ENCODE results near the gene DTNA. TPM values are rescaled to one million over a fixed set of nuclear protein-coding genes. Genes with fewer than 3 reads are reported as not detected.

DTNA gene
- total RNA-seq, 1 donor from 2014 or later = 55.7 TPM

DNA sequence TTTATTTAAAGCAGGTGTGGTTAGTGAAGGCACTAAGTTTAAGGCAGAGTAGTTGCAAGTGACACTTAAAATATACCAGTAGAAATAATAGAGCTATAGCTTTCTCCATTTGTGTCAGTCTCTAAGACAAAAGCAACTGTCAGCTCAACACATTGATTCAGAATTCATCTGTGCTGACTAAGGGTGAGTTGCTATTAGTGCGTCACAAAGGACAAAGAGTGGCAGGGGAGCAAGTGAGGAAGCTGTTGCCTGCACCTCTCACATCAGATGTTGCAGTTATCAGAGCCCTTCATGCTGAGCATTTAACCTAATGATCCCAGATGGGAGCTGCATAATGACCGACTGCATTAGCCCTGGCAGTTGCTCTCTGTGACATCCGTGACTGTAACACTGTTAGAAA lies 138.6 kb downstream of the DTNA start:
- DNase-seq (ENCODE audit: low spot score) = no peak

DNA sequence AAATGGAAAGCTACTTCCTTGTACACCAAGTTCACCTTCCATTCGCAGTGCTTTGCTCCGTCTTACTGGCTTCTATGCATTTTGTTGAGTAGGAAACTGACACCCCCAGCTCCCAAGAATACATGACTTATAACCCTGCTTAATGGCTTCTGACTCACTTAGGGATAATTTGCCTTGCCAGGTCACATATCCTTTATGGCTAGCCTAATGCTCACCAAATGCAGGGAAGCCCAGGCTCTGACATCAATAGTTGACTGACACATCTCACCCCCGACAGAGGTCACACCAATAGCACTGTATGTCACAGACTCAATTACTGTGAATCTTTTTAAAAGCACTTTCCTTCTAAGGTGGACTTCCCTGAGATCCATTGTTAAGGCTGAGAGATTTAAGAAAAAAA lies 147.2 kb downstream of the DTNA start:
- DNase-seq (ENCODE audit: low spot score) = no peak

DNA sequence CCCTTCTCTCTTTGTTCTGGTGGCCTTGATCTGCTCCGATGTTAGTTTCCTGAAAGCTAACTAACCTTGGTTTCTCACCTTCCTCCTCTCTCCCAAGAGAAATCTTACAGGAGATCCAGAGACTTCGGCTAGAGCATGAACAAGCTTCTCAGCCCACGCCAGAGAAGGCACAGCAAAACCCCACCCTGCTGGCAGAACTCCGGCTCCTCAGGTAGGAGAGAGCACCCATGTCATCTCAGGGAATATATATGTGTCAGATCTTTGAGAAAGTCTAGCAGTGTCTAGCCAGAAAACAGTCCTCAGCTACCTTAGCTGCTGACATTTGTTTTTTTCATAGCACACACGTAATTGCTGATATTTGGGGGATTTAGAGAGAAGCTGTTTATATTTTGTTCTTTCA lies 148.1 kb downstream of the DTNA start:
- DNase-seq (ENCODE audit: low spot score) = no peak

DNA sequence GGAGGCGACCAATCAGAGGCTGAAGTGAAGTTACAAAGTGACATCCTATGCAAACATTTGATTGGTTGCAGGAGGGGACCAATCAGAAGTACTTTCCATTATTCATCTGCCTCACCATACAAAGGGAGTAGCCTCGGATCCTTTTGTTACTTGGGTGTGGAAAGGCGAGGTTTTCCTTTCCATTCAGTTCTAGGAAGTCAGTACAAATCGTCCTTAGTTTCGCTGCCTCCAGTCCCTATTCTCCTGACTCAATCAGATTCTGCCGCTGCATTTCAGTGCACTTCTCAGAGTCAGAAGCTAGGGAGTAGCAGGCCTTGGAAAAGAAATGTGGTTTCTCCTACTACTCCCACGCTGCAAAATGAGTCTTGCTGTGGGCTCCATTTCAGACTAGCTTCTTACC lies 149.4 kb downstream of the DTNA start:
- DNase-seq (ENCODE audit: low spot score) = no peak

DNA sequence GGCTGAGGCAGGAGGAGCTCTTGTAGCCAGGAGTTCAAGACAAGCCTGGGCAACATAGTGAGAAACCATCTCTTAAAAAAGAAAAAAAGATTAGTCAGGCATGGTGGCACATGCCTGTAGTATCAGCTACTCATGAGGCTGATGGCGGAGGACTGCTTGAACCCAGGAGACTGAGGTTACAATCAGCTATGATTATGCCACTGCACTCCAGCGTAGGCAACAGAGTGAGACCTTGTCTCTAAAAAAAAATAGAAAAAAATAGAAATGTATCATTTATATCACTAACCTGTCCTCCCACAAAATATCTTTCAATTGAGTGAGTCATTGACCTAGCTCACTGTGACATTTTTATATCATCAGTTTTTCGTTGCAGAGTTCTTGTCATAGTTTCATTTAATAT lies 152.5 kb downstream of the DTNA start:
- no peak for DNase-seq (ENCODE audit: low spot score)

DNA sequence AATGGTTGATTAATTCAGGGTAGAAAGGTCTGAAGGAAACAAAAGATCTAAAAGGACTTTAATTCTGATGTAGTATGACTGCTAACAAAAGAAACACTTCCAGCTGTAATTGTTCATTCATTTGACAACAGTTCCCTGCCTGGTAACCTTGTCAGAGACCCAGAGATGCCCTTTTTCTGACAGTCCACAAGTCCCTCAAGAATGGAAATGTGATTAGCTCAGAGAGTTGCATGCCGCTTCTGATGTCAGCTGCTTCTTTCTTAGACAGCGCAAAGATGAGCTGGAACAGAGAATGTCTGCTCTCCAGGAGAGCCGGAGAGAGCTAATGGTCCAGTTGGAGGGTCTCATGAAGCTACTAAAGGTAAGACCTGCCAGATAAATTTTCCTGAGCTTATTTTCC lies 153.6 kb downstream of the DTNA start:
- DNase-seq (ENCODE audit: low spot score) = no peak

DNA sequence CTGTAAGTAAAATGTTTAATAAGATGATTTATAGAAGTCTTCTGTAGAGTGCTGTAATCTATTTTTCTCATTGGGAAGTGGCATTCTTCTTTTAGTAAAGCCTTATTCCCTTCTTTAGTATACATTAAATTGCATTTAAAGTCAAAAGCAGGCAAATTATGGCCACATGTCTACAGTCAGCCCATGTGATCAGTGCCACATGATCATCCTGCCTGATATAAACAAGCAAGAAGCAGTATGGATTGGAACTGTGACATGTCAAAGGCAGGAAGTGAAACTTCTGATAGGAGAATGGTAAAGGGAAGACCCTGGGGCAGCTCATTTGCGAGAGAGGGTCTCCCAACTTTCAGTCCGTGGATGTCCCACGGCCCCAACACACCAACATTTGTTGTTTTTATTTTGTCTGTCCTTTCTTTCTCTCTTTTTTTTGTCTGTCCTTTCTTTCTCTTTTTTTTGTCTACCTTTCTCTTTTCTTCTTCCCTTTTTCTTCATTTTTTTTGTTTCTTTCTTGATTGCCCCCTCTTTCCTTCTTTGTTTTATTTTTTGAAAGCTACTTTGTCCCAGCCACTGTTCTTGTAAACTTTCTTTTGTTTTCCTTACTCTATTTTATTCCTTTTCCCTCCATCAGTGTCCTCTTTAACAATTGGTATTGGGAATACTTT lies 154.9 kb downstream of the DTNA start:
- DNase-seq (ENCODE audit: low spot score) = no peak

DNA sequence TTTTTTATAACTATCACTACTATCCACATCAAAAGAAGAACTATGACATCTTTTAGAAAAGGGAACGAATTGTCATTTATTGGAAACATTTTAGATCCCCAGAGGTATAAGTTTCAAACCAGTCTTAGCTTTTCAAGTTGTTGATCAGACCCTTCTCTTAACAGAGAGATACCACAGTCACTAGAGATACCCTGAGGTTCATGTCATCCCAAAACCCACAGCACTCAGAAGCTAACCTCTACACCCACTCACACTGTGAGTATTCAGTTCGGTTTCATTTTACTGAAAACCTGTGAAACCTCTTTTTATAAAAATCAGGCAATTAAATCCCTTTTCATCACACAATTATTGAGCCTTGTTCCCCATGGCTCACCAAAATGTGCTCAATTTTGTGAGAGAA lies 156.2 kb downstream of the DTNA start:
- DNase-seq (ENCODE audit: low spot score) = no peak

DNA sequence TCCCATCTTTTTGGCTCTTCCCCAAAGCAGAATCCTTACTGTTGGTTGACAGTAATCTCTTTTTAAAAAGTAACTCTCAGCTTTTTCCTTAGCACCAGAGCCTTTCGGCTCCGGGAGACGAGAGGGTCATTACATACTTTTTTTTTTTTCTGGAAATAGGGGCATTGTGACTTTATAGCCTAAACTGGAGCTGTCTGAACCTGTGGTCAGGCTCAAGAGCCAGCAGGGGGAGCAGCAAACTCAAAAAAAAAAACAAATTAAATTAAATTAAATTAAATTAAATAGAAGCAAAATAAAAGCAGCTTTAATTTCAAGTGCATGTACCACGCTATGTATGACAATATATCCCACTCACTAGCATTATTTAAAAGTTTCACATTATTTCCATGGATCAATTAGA lies 156.6 kb downstream of the DTNA start:
- DNase-seq (ENCODE audit: low spot score) = no peak

DNA sequence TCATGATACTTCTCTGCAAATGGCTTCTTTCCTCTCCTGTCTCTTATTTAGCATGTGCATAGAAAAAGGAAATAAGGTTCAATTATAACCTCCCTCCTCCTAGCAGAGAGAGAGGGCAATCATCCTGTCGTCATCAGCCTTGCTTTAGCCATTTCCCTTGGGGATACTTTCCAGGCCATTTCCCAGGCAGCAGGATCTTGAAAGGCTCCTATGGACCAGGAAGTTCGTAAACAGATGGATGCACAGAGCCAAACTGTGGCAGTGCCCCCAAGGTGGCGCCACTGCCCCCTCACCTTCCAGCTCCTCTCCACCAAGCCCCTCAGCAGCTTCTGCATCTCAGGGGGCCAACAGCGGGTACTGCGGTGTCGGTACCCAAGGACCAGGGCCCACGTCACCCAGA lies 157.4 kb downstream of the DTNA start:
- DNase-seq (ENCODE audit: low spot score) = no peak

DNA sequence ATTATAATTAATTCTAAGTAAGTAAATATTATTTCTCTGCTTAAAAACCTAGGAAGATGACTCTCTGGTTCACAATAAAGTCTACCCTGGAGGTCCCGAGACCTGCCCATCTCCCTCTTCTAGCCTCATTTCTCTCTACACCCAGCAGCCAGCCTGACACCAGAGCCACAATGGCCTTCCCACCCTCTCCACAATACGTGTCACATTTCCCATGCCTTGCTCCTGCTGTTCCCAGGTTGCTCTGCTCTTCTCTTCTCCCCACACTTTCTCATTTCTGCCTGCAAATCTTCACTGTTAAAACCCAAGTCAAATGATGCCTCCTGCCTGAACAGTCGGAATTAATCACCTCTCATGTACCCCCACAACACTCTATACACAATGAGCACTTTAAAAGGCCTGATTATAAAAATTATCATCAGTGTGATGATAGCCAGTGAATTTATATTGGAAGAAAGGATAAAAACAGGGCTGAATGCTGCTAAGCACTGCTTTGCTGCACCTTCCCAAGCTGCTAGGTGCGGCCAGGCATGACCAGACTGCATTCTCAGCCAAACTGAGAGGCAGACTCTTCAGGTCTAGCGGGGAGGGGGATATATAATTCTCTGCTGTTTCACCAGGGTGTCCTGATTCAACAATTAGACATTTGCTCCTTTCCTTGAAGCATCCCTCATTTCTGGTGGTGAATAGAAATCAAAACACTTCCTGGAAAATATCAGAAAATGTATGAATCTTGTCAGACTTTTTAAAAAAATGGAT lies 160.6 kb downstream of the DTNA start:
- no peak for DNase-seq (ENCODE audit: low spot score)

DNA sequence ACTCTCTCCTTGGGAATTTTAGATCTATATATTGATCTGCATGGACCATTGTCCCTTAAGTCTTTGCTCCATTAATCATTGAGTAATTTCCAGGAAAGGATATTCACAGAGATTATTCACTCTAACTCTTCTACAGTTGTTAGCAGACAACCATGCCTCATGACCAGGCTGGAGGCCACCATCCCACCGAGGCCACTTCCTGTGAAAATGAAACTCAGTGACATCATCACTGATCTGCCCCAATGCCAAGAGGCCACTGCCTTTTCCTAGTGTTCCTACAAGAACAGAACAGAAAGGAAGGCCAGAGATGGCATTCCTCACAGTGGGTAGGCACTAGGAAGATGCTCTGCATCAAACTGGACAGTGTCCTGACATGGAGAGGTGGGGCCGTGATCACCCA lies 161.3 kb downstream of the DTNA start:
- DNase-seq (ENCODE audit: low spot score) = no peak

DNA sequence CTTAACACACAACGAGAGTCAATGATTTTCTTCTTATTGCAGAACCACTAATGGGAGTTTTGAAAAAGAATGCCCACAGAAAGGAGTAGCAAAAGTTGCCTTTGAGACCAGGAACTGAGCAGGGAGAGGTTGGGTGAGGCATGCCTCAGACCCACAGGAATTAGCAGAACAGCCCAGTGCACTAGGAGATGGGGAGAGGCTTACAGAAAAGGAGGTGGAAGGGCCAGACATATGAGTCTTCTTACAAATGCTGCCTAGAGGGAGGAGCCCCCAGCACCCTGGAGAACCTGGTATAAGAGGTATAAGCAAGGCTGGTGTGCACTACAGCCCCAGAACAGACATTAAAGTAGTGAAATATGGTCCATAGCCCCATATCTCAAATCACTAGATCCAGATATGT lies 162.0 kb downstream of the DTNA start:
- DNase-seq (ENCODE audit: low spot score) = no peak

DNA sequence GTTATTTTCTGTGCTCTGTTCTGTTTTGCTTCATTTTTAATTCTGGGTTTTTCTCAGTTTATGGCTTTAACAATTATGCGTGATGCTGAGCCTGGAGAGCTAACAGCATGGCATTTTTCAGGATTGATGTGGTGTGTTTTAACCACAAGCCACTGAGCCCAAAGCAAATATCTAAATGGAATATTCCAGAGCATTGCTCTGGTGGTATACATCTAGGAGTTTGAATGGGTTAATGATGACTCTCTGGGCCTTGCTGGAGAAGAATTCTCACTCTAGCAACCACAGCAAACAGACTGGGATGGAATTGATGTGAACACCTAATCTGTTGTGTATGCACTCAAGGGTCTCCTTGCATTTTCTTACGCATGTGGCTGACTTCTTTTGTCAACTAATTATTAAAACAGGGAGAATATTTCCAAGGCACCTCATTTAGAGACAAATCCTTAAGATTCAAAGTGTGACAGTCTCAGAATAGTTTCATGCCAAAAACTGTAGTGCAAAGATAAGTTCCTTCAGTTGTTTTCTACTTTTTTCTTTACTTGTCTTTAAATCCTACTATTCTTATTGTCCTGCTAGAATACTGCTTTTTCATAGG lies 164.0 kb downstream of the DTNA start:
- DNase-seq (ENCODE audit: low spot score) = no peak

DNA sequence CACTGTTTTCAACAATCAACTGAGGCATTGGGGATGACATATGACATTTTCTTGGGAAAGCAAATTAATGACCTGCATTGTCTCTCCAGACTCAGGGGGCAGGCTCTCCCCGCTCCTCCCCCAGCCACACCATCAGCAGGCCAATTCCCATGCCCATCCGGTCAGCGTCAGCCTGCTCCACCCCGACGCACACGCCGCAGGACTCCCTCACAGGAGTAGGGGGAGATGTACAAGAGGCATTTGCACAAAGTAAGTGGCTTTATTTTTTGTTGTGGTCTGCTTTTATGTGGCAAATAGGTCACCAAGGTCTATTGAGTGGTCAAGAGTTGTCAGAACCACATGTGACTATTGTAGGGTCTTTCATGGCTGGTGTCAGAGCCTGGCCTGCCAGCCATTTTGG lies 165.1 kb downstream of the DTNA start:
- DNase-seq (ENCODE audit: low spot score) = no peak

DNA sequence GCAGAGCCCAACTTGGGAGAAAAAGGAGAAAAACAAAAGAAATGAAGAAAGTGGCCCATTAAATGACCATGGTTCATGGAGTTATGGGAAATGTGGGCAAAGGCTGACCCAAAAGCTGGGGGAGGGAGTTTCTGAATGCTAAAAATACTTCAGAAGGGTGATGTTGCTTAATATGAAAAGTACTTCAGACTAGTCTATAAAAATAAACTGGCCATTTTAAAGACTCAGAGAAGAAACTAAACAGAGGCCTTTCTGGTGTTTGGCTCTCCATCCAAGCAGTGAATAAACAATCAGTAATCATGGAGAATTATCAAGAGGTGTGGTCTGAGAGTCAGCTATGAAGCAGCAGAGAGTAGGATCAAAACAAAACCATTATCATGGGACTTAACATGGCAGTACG lies 170.3 kb downstream of the DTNA start:
- no peak for DNase-seq (ENCODE audit: low spot score)

DNA sequence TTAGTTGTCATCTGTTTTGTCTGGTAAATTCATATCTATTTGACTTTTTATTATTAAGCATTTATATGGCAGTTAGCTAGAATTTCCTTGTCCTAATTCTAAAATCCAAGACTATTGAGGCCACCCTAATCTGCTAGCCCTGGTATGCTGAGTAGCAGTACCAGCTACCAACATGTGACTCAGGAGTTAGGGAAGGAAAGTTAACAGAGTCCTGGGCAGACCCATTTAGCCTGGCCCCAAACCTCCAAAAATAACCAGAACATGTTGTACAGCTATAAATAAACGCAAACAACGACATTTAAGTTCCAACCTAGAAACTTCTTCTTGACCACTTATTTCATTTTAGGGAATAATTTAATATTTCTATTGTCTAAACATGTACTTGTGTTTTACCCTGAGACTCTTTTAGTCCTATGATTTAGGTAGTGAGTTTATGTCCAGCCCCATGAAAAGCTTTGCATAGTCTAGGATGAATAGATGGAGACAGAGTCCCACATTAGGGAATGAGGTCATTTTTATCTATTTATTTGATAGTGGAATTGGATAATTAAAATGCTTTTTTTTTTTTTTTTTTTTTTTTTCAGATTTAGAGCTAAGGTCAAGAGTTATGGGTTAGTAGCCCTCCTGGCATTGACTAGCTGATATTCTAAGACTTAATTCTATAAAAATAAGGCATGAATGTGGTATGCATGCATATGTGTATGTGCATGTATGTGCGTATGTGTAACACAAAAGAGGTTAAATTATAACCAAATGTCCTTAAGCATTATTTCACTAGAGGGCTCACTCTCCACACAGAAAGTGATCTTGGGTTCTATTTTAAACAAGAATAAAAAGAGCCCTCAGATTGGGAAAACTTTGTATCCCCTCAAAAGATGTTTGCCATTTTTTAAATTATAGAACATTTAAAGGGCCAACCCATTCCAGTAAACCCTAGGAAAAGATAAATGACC lies 171.1 kb downstream of the DTNA start:
- DNase-seq (ENCODE audit: low spot score) = no peak

DNA sequence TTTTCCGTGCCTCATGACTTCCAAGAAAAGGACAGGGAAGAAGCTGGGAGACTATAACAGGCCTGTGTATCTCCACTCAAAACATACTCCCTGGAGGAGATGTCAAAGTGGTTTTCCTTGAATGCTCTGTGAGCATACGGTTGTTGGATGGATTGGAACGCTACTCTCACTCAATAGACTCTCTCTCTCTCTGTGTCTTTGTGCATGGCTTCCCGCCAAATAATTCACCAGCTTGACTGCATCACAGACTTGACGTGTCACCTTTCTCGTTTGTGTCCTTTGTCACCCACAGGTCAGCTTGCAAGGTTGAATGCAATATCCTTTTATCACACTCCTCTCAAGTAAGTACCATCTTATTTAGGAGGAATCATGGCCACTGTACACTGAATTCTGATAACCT lies 174.3 kb downstream of the DTNA start:
- DNase-seq (ENCODE audit: low spot score) = no peak

DNA sequence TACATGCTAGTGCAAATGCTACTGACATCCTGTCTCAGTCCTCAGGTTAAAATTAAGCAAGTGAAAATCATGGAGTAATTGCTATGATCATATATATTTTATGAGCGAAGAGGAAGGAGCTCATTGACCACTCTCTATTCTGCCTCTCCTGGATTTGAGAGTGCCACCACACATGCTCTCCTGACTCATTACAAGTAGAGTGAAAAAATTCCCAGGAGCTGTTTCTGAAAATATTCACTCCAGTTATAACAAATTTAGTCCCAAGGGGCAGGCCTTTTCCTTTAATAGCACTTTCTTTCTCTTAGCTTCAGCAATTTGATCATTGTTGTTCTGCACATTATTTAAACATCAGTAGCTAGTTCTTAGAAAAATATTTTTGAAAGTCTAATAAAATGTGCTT lies 176.1 kb downstream of the DTNA start:
- DNase-seq (ENCODE audit: low spot score) = no peak

DNA sequence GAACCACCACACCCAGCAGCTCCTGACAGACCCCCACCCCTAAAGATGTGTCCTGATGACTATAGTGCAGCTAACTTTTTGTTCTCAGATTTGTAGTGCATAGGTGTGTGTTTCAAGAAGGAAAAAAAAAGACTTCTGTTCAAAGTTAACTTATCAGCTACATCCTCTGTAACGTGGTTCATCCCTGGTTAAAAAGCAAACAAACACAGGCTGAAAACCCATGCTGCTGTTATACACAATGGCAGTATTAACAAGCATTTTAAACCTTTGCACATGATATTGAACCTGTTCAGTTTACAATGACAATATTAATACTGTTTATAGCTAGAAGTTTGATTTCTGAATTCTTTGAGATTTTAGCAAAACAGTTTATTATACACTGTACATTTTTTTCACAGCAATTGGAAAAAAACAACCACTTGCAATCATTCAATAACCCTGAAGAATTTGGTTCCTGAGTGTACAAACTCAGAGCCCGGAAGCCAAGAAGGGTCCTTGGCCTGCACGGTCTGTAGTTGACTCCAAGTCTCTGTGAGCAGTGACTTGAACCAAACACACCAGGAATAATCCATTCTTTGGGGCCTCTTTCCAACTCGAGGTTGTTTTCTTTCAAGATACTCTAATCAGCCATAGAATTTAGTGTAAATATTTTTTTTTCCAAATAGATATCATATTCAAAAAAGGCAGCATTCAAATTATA lies 177.9 kb downstream of the DTNA start:
- DNase-seq (ENCODE audit: low spot score) = no peak

DNA sequence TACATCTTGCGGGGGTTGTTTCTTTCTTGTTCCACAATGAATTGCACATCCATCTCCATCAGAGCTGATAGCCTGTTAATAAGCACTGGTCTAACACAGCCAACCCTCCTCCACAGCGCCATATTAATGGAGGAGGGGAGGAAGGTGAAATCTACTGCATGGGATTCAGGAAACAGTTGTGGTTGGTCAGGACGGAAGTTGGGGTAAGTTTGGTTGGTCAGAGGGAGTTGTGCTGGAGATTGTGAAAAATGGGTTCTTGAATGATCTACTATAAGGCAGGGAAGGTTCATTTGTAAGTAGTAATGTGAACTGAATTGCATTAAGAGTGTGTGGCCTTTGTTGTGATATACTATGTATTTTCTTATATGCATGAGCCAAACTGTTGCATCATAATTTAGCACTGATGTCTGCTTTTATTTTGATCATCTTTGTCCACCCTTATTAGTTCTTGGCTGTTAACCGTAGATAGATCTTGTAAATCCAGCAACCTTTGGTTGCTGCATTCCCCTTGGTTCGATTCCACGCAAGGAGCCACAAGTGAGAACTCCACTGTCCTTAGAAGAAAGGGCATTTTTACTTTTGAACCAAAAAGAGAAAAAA lies 180.5 kb downstream of the DTNA start:
- no peak for DNase-seq (ENCODE audit: low spot score)
